Mononuclear cell (primary cell): Measurements from ENCODE around the gene AFAP1. TPM values are rescaled to one million over a fixed set of nuclear protein-coding genes. Genes with fewer than 3 reads are reported as not detected.

Experiments used
- H3K27me3 ChIP-seq: 2 replicates; pipeline ENCODE4 v1.6.0; 2011; ENCODE audit warnings: low read length, control low read depth; ENCODE audit not compliant: insufficient read depth
- H3K4me1 ChIP-seq: 2 replicates; pipeline ENCODE4 v1.5.1; 2011; ENCODE audit warnings: mild to moderate bottlenecking, low read length, control low read depth; ENCODE audit not compliant: insufficient read depth
- H3K4me3 ChIP-seq: 2 replicates; pipeline ENCODE4 v1.5.1; 2011; ENCODE audit warnings: mild to moderate bottlenecking, low read length, moderate library complexity
- H3K9me3 ChIP-seq: 2 replicates; pipeline ENCODE4 v1.5.1; 2011; ENCODE audit warnings: low read depth, mild to moderate bottlenecking, control low read depth, low read length
- total RNA-seq: library from RNA; depleted of rRNA; stranded (reverse); fragments of >200 nt; gene quantifications from one replicate; pipeline ENCODE4 v1.2.3, GENCODE V29; 2012

AFAP1 gene
- total RNA-seq, 1 donor, result 6.7 TPM

DNA sequence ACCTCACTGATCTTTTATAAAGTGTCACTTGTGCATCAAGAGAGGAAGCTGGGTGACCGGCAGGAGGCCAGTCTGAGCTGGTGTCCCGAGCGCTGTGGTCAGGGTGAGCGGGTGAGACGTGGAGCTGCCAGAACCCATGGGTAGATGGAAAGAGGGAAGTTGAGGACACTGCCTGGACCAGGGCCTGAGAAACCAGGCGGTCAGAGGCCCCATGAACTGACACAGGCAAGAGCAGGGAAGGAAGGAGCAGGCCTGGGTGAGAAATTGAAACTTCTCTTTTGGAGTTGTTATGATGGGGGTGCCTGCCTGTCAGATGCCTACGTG lies 192.6 kb downstream of the AFAP1 start:
- H3K4me1 ChIP-seq, result peaks cover 30% of the 10 kb centered on the region
- no peak overlapping the region for H3K4me3 ChIP-seq
- H3K27me3 ChIP-seq, result no peaks in the 10 kb centered on the region
- H3K9me3 ChIP-seq, result no peaks in the 10 kb centered on the region

DNA sequence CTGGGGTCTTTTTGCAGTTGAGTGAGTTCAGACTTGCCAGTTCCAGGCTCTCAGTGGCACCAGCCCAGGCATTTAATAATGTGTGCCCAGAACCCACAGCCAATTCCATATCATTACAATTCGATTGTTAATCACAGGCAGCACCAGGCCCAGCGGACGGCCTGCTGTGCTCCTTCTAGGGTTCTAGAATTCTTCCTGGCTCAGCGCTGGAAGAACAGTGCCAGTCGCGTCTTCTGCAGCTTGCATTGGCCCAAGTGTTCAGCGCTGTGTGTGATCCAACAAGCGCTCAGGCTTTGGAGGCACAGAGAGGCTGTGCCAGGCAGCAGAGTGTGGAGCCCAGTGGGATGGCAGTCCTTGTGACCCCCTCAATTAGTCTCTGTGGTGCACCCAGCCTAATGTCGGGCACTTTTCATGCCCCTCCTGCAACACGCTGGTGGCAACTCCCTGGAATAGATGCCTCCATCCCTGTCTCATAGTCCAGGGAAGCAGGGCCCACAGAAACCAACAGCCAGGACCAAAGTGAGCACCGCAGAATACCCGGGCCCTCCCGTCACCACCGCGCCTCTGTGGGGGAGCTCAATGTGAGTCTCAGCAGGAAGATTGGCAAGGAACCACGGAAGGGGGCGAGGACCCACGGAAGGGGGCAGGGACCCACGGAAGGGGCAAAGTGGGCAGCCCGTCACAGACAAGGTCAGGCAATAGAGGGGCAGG lies 193.2 kb downstream of the AFAP1 start:
- no peaks in the 10 kb centered on the region for H3K9me3 ChIP-seq
- no peaks in the 10 kb centered on the region for H3K27me3 ChIP-seq
- H3K4me1 ChIP-seq, result peaks cover 30% of the 10 kb centered on the region
- no peak overlapping the region for H3K4me3 ChIP-seq

DNA sequence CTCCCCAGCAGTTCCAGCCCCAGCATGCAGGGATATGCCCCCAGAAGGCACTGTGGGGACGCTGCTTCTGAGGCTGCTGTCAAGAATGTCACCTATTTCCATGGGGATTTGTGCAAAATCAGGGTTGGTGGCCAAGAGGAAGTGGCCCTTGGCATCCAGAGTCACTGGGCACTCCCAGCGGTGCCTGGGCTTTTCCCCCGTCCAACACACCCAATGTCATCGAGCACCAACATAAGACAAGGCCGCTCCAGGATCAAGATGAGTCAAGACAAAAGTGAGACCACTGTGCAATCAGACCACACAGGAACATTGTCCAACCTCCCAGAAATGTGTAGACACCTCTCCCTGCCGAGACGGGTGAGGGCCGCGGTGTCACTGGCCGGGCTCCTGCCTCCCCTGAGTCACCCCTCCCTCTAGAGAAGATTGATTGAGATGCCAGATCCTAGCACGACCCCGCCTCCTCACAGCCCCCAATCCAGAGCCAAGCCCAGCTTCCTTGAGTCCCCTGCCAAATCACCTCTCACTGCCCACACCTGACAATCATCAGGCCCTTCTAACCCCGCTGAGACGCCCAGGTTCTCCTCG lies 194.3 kb downstream of the AFAP1 start:
- no peaks in the 10 kb centered on the region for H3K27me3 ChIP-seq
- H3K9me3 ChIP-seq, result no peaks in the 10 kb centered on the region
- peaks cover 30% of the 10 kb centered on the region for H3K4me1 ChIP-seq
- H3K4me3 ChIP-seq, result no peak overlapping the region

DNA sequence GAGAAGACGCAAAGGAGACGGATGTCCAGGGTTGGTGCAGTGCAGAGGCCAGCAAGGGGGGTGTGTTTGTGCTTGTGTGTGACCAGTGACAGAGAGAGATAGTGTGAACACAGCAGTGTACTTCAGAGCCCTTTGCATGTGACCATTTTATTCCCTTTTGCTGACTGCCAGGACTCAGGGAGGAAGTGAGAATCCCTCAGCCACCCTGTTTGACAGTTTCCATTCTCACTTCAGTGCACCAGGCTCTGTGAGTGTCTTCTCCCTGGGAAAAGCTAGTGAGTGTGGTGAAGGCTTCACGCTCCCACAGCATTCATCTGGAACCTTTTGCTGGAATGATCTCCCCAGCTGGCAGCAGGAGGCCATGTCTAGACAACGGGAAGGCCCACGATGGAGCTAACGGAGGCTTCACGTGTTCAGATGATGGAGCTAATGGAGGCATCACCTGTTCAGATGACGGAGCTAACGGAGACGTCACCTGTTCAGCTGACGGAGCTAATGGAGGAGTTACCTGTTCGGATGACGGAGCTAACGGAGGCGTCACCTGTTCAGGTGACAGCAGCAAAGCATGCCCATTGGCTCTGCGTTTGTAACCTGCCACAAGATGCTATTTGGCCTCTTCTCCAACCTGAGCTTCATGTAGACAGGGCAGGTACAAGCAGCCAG lies 195.4 kb downstream of the AFAP1 start:
- H3K9me3 ChIP-seq, result no peaks in the 10 kb centered on the region
- H3K4me3 ChIP-seq, result no peak overlapping the region
- peaks cover 25% of the 10 kb centered on the region for H3K4me1 ChIP-seq
- H3K27me3 ChIP-seq, result no peaks in the 10 kb centered on the region

DNA sequence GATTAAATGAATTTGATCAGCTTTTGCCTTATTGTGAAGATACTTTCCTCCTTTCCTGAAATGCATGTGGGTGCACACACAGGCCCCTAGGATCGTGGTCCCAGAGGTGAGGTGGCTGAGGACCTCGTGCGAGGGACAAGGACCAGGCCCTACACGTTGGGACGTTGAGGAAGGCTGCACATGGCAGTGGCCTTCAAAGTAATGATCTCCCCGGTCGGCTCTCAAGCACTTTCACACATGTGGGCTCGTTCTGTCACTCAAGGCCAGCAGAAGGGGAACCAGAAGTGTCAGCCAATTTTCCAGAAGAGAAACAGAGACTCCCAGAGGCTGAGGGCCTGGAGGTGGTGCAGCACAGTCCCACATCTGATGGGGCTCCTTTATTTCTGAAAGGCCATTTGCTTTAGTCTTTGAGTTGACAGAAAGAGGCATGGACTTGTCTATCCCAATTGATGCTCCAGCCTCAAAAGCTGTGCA lies 196.8 kb downstream of the AFAP1 start:
- Histone ChIP-seq H3K4me1 (peaks cover 25% of the 10 kb centered on the region), H3K9me3 (no peaks in the 10 kb centered on the region), H3K4me3 (no peak overlapping the region), H3K27me3 (no peaks in the 10 kb centered on the region)

DNA sequence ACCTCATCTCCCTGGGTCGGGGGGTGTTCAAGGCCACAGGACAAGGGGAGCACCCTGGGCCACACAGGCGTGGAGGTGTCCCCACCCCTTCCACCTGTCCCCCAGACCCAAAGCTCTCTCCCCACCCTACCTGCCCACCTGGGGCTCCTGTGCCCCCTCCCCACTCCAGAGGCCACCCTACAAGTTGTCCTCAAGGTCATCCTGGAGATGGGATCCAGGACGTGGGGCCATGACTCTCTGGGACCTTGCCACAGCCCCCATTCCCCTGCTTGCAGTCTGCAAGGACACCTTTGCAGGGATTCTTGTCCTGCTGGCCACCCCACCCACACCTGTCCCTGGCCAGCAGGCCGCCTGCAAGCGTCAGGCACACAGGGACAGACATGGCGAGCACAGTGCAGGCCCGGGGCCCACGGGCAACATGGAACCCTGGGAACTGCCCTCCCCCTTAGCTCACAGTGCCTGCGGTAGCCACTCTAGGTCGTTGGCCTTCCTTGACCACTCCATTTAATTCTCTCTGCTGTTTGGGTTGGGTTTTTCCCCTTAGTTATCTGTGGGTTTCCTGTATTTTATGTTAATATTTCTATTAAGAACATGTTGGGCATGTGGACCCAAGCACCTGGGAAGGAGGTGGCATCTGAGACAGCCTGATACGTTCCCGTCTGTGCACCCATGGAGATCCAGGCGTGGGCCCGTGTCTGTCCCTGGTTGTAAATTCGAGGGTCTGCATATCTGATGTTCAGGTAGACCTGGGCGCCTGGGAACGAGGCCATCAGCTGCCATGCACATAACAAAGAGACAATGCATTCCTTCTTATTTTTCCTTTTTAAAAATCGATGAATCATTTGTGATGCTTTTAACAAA lies 197.5 kb downstream of the AFAP1 start:
- H3K27me3 ChIP-seq, result no peaks in the 10 kb centered on the region
- no peaks in the 10 kb centered on the region for H3K9me3 ChIP-seq
- H3K4me3 ChIP-seq, result no peak overlapping the region
- peaks cover 19% of the 10 kb centered on the region for H3K4me1 ChIP-seq

DNA sequence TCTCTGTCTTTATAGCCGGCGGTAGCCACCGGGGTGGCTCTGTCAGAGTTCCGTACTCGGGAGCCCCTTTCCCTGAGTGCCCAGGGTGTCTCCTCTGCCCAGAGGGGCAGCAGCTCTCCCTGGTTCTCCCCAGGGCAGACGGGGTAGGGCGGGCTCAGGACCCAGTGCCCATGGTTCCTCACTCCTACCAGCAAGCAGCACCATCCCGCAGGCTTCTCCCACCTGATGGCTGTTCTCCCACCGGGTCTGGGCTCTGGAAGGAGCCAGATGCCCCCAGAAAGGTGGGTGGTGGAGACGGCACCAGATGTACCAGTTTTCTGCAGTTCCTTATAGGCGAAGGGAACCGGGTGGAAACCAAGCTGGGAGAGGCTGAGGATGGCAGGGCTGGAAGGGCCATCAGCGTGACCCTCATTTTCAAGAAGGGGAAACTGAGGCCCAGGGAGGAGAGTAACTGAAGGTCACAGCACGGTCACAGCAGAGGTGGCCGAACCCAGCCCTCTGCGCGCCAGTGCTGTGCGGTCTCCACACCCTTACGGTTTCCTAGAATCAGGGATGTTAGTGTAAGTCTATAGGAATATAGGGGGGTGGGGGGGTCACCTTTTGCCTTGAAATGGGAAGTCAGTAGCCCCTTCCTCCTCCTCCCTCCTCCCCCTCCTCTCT lies 198.7 kb downstream of the AFAP1 start:
- Histone ChIP-seq H3K4me1 (peaks cover 19% of the 10 kb centered on the region), H3K9me3 (no peaks in the 10 kb centered on the region), H3K27me3 (no peaks in the 10 kb centered on the region), H3K4me3 (no peak overlapping the region)

DNA sequence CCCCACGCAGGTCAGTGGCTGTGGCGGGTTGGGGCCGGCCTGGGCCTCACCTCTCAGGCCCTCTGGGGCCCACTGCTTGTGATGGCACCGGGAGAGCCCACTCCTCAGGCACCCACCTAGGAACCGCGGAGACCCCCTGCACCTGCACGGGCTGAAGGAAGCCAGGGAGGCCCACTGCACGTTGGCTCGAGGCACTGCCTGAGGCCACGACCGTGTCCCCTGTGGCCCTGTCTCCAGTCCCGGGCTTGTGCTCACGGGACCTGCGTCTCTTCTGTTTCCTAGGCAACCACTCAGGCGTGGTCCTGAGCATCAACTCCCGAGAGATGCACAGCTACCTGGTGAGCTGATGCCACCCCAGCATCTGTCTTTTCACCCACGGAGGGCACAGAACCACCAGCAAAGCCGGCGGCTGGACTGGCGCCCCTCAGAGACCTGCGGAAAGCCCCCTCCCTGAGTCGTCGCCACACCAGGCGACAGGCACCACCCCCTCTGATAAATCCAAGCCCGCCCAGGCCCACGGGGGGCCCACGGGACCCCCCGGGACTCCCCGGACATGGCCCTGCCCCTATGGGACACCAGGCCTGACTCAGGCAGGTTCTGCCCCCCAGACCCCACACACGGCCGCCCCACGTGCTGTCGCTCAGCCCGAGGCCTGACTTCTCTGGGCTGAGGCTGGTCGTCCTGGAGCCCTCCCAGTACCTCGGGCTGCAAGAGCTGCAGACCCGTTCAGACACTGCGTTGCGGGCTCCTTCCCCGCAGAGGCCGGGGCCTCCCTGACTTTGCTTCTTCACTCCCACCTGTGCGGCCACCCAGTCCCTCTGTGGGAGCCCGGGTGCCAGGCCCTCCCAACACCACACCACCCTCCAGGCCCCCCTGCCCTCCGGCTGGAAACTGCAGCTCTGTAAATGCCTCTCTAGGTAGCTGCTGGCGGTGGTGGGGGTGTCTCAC lies 199.5 kb downstream of the AFAP1 start:
- Histone ChIP-seq H3K9me3 (no peaks in the 10 kb centered on the region), H3K4me3 (no peak overlapping the region), H3K27me3 (no peaks in the 10 kb centered on the region), H3K4me1 (peaks cover 19% of the 10 kb centered on the region)

DNA sequence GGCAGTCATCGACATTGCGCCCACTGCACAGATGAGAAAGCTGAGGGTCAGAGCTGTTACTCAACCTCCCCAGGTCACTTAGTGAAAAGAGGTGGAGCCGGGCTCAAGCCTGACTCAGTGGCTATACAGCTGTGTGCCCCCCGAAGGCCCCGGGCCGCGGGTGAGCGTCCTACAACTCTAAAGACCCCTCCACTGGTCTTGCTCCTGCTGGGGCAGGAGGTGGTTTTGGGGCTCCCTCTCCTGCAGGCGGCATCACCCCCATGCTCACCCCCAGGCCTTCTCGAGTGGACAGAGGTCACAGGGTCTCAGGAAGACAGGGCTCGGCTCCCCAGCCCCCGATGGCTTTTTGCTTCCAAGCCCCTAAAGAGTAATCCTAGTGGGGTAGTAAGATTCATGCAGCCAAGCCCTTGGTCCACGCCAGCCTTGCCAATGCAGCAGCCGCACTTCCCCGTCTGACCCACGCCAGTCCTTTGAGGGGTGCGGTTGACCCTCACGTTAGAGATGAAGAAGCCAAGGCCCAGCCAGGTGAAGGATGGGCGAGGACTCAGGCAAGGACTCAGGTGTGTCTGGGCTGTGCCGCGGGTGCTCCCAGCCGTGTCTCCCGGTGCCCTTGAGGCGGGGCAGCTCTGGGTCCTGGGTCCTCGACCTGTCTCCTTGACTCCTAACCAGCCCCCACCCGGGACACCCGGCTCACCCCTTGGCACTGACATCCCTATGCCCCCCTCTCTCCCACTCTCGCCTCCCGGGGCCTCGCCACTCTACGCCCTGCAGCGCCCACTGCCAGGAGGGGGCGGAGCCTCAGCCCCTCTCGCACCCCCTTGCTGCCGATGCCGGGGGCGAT lies 200.4 kb downstream of the AFAP1 start:
- Histone ChIP-seq H3K27me3 (no peaks in the 10 kb centered on the region), H3K4me1 (peaks cover 15% of the 10 kb centered on the region), H3K4me3 (no peak overlapping the region), H3K9me3 (no peaks in the 10 kb centered on the region)

DNA sequence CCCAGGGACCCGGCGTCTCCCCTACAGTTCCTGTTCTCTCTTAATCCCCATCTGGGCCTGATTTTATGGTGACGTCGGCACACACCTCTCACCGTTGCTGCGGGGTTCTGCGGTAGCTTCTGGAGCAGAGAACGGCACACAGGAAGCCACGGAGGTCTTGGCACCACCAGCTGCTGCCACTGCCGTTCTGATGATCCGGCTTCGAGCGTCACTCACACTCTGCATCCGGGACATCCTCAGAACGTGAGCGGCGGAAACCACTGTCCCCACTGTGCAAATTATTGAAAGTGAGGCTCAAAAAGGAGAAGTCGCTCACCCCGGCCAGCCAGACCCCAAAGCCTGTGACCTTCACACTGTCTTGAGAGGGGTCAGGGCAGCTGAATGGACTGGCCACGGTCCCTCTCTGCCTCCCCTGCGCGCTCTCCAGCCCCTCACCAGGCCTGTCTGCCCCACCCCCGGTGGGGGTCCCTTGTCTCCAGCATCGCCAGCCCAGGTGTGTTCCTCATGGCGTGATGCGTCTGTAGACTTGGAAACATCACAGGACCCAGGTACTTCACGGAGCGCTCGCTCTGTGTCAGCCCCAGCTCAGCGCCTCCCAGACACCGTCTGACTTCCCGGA lies 201.1 kb downstream of the AFAP1 start:
- Histone ChIP-seq H3K4me1 (peaks cover 8% of the 10 kb centered on the region), H3K27me3 (no peaks in the 10 kb centered on the region), H3K4me3 (no peak overlapping the region), H3K9me3 (no peaks in the 10 kb centered on the region)

DNA sequence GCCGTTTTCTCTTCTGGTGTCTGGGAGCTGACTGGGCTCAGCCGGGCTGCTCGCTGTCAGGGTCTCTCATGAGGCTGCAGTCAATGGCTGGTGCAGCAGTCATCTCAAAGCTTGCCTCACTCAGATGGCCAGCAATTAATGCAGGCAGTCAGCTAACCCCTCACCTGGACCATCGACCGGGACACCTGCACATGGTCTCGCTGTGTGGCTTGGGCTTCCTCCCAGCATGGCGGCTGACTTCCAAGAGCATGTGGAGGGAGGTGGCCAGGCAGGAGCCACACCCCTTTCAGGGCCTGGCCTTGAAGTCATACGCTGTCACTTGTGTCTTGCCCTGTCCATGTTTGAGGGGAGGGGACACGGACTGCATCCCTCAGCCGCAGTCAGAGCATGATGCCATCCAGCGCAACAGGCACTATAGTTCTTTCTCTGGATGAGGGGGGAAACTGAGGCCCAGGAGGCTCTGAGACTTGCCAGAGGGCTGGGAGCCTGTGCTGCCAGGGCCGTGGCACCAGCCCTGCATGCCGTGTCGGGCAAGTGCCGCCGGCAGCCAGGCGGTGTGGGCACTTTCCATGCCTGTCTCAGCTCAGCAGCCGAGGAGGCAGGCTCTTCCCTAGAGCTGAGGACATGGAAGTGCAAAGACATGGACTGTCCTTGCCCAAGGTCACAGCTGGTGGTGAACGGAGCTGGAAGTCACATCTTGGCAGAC lies 201.8 kb downstream of the AFAP1 start:
- H3K9me3 ChIP-seq, result no peaks in the 10 kb centered on the region
- no peaks in the 10 kb centered on the region for H3K27me3 ChIP-seq

DNA sequence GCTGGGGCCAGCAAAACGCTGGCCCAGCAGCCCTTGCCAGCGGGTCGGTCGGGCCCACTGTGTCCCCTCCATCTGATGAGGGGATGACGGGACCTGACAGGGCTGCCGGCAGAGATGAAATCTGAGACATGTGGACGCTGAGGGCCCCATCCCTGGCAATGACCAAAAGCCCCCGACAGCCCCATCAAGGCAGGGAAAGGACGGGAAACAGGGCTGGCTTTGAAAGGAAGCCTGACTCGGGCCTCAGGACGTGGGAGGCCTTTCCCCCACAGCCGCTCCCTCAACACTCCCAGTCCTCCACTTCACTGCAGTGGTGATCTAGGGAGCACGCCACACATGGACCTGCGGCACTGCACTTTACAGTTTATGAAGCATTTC lies 202.4 kb downstream of the AFAP1 start:
- Histone ChIP-seq H3K4me1 (no peaks in the 10 kb centered on the region), H3K4me3 (no peak overlapping the region), H3K9me3 (no peaks in the 10 kb centered on the region)

More for the DNA sequence above, 201.8 kb downstream of the AFAP1 start:
- H3K4me3 ChIP-seq, result no peak overlapping the region
- peaks cover under 1% of the 10 kb centered on the region for H3K4me1 ChIP-seq

More for the DNA sequence above, 202.4 kb downstream of the AFAP1 start:
- H3K27me3 ChIP-seq, result no peaks in the 10 kb centered on the region
